Measurements from ENCODE around the gene U2AF2.
A peak's percentile ranks its signal among the peaks of the same experiment; 100 is the strongest.

Gene U2AF2

DNA sequence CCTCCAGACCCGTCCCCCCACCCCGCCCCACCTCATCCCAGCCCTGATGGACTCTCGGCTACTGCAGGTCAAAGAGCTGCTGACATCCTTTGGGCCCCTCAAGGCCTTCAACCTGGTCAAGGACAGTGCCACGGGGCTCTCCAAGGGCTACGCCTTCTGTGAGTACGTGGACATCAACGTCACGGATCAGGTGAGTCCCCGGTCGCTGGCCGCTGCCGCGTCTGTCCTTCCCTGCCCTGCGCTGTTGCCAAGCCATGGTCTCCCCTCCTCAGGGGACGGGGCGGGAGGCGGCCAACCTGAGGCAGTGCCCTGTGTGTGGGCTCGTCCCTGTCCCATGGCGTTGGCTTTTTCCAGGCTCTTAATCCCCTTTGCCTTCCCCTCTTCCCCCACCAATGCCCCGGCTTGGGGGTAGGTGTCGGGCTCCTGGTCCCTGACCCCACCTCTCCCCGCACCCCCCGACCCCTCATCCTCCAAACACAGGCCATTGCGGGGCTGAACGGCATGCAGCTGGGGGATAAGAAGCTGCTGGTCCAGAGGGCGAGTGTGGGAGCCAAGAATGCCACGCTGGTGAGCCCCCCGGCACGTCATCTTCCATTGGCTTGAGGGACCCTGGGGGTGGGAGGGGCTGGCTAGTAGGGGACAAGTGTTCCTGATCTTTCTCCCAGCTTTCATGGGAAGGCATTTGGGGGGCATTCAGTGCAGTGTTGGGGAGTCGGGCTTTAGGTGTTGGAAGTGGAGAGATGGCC, 13.9 kb downstream of the U2AF2 start:
- no peak for DNase-seq
- Histone ChIP-seq H3K4me3 (no peak overlapping the region), H3K27me3 (no peaks in the 10 kb centered on the region), H3K36me3 (peaks cover 63 to 91% (median 76%) of the 10 kb centered on the region in 3 donors), H3K4me1 (peaks cover 0 to 9% (median under 1%) of the 10 kb centered on the region in 4 donors), H3K27ac (no peak overlapping the region), H3K9me3 (no peaks in the 10 kb centered on the region)
- TF ChIP-seq, protein P1, sequence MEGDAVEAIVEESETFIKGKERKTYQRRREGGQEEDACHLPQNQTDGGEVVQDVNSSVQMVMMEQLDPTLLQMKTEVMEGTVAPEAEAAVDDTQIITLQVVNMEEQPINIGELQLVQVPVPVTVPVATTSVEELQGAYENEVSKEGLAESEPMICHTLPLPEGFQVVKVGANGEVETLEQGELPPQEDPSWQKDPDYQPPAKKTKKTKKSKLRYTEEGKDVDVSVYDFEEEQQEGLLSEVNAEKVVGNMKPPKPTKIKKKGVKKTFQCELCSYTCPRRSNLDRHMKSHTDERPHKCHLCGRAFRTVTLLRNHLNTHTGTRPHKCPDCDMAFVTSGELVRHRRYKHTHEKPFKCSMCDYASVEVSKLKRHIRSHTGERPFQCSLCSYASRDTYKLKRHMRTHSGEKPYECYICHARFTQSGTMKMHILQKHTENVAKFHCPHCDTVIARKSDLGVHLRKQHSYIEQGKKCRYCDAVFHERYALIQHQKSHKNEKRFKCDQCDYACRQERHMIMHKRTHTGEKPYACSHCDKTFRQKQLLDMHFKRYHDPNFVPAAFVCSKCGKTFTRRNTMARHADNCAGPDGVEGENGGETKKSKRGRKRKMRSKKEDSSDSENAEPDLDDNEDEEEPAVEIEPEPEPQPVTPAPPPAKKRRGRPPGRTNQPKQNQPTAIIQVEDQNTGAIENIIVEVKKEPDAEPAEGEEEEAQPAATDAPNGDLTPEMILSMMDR (IDR thresholded peaks at IDR 0.05) = no peak
- intact Hi-C loops (cut with DNase I; ENCODE audit: low total_unique reads) = no loop called here

DNA sequence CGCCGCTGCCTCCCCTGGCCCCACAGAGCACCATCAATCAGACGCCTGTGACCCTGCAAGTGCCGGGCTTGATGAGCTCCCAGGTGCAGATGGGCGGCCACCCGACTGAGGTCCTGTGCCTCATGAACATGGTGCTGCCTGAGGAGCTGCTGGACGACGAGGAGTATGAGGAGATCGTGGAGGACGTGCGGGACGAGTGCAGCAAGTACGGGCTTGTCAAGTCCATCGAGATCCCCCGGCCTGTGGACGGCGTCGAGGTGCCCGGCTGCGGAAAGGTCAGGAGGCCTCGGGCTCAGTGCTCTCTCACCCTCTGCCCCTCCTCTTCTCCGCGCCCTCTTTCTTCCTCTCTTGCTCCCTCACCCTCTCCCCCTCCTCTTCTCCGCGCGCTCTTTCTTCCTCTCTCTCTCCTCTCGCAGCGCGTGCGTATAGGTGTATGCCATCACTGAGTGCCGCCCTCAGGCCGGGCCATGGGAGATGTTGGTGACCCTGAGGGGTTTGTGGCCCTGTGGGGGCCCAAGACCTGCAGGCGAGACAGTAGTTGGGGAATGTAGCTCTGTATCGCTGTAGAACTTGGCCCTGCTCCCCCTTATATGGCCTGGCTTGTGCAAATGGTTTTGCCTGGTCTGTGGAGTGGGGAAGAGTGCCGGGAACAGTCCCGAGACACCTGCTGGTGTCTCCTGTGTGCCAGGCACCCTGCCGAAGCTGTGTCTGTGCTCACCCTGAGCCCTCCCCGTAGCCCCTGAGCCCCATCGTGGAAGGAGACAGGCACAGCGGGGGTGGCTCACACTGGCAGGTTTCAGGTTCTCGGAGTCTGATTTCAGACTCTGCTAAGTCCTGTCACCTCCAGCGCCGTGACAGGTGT, 14.8 kb downstream of the U2AF2 start:
- intact Hi-C loops (cut with DNase I; ENCODE audit: low total_unique reads) = no loop called here
- H3K4me1 ChIP-seq = peaks cover 0 to 15% (median 9%) of the 10 kb centered on the region in 4 donors
- H3K9me3 ChIP-seq = no peaks in the 10 kb centered on the region
- H3K4me3 ChIP-seq = no peak overlapping the region
- H3K27me3 ChIP-seq = no peaks in the 10 kb centered on the region
- peaks cover 61 to 87% (median 68%) of the 10 kb centered on the region in 3 donors for H3K36me3 ChIP-seq
- DNase-seq = no peak
- H3K27ac ChIP-seq = no peak overlapping the region
- TF ChIP-seq, protein P1 (IDR thresholded peaks at IDR 0.05) = no peak

DNA sequence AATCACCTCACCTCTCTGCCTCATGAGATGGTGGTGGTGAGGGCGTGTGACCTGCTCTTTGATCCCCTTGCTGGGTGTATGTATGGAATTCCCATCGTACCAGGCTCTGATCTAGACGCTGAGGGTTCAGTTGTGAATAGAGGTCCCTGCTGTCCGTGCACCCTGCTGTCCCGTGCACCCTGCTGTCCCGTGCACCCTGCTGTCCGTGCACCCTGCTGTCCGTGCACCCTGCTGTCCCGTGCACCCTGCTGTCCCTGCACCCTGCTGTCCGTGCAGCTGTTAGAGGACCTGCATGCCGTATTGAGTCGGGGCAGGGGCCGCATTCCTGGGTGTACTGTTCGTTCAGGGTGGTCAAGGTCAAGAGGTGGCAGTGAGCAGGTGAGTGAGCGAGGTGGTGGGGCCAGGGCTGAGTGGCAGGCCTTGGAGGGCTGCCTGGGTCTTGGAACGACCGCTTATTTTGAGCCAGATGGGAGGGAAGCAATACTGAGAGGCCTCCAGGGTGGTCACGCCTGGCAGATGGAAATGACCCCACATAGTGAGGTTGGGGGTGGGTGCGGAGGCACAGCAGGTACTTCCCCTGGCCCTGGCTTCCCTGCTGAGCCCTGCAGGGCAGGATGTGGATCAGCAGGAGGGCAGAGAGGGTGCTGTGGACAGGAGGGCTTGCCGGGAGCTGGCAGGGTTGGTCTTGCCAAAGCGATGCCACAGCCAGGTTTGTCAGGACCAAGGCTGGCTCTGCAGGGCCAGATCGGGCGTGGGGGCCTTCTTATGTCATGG, 15.6 kb downstream of the U2AF2 start:
- intact Hi-C loops (cut with DNase I; ENCODE audit: low total_unique reads) = no loop called here
- TF ChIP-seq, protein P1 (IDR thresholded peaks at IDR 0.05) = no peak
- no peak overlapping the region for H3K27ac ChIP-seq
- H3K9me3 ChIP-seq = no peaks in the 10 kb centered on the region
- no peak overlapping the region for H3K4me3 ChIP-seq
- H3K36me3 ChIP-seq = peaks cover 57 to 79% (median 61%) of the 10 kb centered on the region in 3 donors
- peak in 1 of 2 donors; percentile 68 for DNase-seq
- H3K4me1 ChIP-seq = peaks cover 0 to 16% (median 10%) of the 10 kb centered on the region in 4 donors
- H3K27me3 ChIP-seq = no peaks in the 10 kb centered on the region

DNA sequence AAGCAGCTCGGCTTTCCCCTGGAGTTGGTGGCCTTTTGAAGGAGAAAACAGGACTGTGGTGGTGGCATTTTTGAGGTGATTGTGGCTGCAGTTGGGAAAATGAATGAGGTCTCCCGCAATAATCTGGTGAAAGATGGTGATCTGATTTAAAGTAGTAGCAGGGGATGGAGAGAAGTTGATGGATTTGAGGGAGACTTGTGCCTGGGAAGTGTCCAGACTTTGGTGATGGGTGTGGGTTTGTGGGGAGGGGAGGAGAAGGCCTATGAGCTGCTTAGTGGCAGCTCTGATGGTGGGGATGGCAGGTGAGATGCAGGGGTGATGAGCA, 16.2 kb downstream of the U2AF2 start:
- intact Hi-C loops (cut with DNase I; ENCODE audit: low total_unique reads) = no loop called here
- Histone ChIP-seq H3K27me3 (no peaks in the 10 kb centered on the region), H3K4me1 (peaks cover 0 to 20% (median 14%) of the 10 kb centered on the region in 4 donors), H3K4me3 (no peak overlapping the region), H3K36me3 (peaks cover 52 to 74% (median 56%) of the 10 kb centered on the region in 3 donors), H3K9me3 (no peaks in the 10 kb centered on the region), H3K27ac (no peak overlapping the region)
- TF ChIP-seq, protein P1 (IDR thresholded peaks at IDR 0.05) = no peak
- no peak for DNase-seq

DNA sequence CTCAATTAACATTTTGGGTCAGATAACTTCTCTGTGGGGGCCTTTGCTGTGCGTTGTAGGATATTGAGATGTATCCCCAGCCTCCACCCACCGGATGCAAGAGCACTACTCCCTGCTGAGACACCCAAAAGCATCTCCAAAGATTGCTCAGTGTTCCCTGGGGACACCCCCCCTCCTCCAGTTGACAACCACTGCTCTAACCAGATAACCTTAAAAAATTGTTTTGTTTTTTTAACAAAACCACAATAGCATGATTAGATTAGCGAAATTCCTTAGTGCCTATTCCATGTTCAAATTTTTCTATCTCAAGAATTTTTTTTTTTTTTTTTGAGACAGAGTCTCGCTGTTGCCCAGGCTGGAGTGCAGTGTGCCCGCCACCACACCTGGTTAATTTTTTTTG, 17.6 kb downstream of the U2AF2 start:
- Histone ChIP-seq H3K36me3 (peaks cover 39 to 61% (median 42%) of the 10 kb centered on the region in 3 donors), H3K27me3 (no peaks in the 10 kb centered on the region), H3K27ac (no peak overlapping the region), H3K9me3 (no peaks in the 10 kb centered on the region), H3K4me3 (no peak overlapping the region), H3K4me1 (peaks cover 0 to 34% (median 28%) of the 10 kb centered on the region in 4 donors)
- DNase-seq = no peak
- TF ChIP-seq, protein P1 (IDR thresholded peaks at IDR 0.05) = no peak
- intact Hi-C loops (cut with DNase I; ENCODE audit: low total_unique reads) = no loop called here
